ENCODE measurements around the gene ANKRD11.
"Not testable (repeated sequence)": the region's sequence is repeated elsewhere in the genome, so short reads cannot be mapped to it uniquely, and the experiment has no call there.

Gene ANKRD11

DNA sequence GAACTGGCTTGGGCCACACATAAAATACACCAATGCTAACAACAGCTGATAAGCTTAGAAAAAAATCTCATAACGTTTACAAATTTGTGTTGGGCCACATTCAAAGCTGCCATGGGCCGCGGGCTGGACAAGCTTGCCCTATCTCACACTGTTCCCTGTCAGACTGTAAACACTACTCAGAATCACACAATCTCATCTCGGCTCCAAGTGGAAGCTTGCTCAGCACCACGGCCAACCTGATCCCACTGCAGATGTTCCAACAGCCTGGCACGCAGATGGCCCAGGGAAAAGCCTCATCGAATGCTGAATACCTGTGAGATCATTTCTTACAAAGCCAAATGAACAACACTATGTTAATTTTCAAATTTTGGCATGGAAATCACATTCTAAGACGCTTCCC is 125.8 kb downstream of the ANKRD11 start:
- no peak overlapping the region for H2AFZ ChIP-seq (ENCODE audit: low read depth, low read length, severe bottlenecking)
- TF ChIP-seq, protein P1, sequence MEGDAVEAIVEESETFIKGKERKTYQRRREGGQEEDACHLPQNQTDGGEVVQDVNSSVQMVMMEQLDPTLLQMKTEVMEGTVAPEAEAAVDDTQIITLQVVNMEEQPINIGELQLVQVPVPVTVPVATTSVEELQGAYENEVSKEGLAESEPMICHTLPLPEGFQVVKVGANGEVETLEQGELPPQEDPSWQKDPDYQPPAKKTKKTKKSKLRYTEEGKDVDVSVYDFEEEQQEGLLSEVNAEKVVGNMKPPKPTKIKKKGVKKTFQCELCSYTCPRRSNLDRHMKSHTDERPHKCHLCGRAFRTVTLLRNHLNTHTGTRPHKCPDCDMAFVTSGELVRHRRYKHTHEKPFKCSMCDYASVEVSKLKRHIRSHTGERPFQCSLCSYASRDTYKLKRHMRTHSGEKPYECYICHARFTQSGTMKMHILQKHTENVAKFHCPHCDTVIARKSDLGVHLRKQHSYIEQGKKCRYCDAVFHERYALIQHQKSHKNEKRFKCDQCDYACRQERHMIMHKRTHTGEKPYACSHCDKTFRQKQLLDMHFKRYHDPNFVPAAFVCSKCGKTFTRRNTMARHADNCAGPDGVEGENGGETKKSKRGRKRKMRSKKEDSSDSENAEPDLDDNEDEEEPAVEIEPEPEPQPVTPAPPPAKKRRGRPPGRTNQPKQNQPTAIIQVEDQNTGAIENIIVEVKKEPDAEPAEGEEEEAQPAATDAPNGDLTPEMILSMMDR (IDR thresholded peaks at IDR 0.05; ENCODE audit: insufficient read depth, low read length, poor library complexity, severe bottlenecking), result no peak
- TF ChIP-seq EZH2phosphoT487 (conservative IDR thresholded peaks at IDR 0.05; ENCODE audit: low read length), result no peak
- no peaks in the 10 kb centered on the region for H3K9me2 ChIP-seq (replicated peaks; ENCODE audit: insufficient read depth, low read length)
- no peak overlapping the region for H3K4me2 ChIP-seq (ENCODE audit: low read depth, low read length, poor library complexity, severe bottlenecking)
- no peaks in the 10 kb centered on the region for H3K36me3 ChIP-seq (ENCODE audit: low read length)
- H3F3A ChIP-seq (ENCODE audit: insufficient read depth), result 0 out of 2 replicates have a peak, but pooled peaks cover 4% of the 10 kb centered on the region
- no peak overlapping the region for H3K4me3 ChIP-seq (ENCODE audit: insufficient read depth, low read length, poor library complexity, severe bottlenecking)
- H4K20me1 ChIP-seq (ENCODE audit: low read depth, low read length), result peaks cover 32% of the 10 kb centered on the region; the same call in 1 of the 2 replicates
- no peaks in the 10 kb centered on the region for H3K27me3 ChIP-seq (ENCODE audit: low read length)
- H3K27ac ChIP-seq (ENCODE audit: low read depth, low read length), result no peak overlapping the region
- no peaks in the 10 kb centered on the region for H3K9me3 ChIP-seq (ENCODE audit: insufficient read depth, low read length)
- no peak overlapping the region for H3K9ac ChIP-seq (ENCODE audit: low read length)
- peaks cover 95% of the 10 kb centered on the region for H3K79me2 ChIP-seq (ENCODE audit: insufficient read depth, low read length)

DNA sequence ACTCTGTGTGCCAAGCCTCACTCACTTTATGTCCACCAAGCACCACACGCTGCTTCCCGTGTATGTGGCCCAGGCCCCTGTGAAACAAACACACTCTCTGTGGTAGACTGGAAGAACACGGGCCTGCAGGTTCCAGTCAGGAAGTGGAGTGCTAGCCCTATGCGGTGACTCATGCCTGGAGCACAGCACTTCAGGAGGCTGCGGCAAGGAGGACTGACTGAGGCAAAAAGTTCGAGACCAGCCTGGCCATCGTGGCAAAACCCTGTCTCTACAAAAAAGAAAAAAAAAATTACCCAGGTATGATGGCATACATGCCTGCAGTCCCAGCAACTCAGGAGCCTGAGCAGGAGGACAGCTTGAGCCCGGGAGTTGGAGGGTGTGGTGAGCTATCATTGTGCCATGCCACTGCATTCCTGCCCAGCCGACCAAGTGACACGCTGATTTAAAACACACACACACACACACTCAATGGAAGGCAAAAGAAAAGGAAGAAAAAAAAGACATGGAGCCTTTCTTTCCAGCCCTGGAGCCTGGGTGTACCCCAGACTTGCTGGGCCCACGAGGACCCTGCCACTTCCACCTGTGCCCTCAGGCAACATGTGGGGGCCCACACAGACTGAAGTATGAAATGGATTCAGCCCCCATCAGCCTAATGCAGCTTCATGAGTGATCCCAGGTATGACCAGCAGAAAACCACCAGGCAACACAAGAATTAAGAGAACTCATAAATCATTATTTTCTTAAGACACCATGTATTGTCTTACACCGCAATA is 126.6 kb downstream of the ANKRD11 start:
- H3F3A ChIP-seq (ENCODE audit: insufficient read depth), result 0 out of 2 replicates have a peak, but pooled peaks cover 4% of the 10 kb centered on the region
- no peaks in the 10 kb centered on the region for H3K9me3 ChIP-seq (ENCODE audit: insufficient read depth, low read length)
- peaks cover 36% of the 10 kb centered on the region; the same call in 1 of the 2 replicates for H4K20me1 ChIP-seq (ENCODE audit: low read depth, low read length)
- H3K9ac ChIP-seq (ENCODE audit: low read length), result no peak overlapping the region
- no peaks in the 10 kb centered on the region for H3K27me3 ChIP-seq (ENCODE audit: low read length)
- peaks cover 95% of the 10 kb centered on the region for H3K79me2 ChIP-seq (ENCODE audit: insufficient read depth, low read length)
- H3K4me2 ChIP-seq (ENCODE audit: low read depth, low read length, poor library complexity, severe bottlenecking), result no peak overlapping the region
- H2AFZ ChIP-seq (ENCODE audit: low read depth, low read length, severe bottlenecking), result no peak overlapping the region
- no peak overlapping the region for H3K27ac ChIP-seq (ENCODE audit: low read depth, low read length)
- TF ChIP-seq, protein P1 (IDR thresholded peaks at IDR 0.05; ENCODE audit: insufficient read depth, low read length, poor library complexity, severe bottlenecking), result no peak
- TF ChIP-seq EZH2phosphoT487 (conservative IDR thresholded peaks at IDR 0.05; ENCODE audit: low read length), result no peak
- no peak overlapping the region for H3K4me3 ChIP-seq (ENCODE audit: insufficient read depth, low read length, poor library complexity, severe bottlenecking)
- H3K9me2 ChIP-seq (replicated peaks; ENCODE audit: insufficient read depth, low read length), result no peaks in the 10 kb centered on the region
- H3K36me3 ChIP-seq (ENCODE audit: low read length), result no peaks in the 10 kb centered on the region

DNA sequence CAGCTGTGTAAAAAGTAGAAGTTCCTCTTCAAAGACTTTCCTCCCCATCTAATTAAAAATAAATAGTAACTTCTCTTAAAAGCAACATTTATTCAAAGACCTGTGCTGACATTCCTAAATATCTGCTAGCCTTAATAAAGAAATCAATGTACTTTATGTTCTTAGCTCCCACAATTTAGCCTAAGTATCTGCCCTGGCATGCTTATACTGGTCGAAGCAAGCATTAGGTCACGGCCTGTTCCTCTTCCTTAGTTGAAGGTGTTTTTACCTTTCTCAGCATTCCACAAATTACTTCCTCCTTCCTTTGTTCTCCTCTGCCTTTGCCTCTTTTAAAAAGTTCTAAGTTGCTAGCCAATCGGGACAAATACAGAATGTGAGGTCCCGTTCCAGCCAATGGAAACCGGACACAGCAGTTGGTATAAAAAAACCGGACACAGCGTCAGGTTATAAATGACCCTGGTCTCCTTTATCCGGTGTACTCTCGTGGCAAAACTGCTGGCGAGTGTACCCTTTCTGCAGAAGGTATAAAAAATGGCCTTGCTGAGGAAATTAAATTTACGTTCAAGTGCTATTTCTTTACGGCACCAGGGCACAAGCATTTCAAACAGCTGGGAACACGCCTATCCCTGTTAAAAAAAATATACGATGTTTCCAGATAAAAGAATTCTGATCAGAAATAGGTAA is 127.7 kb downstream of the ANKRD11 start:
- not testable (repeated sequence) for H2AFZ ChIP-seq (ENCODE audit: low read depth, low read length, severe bottlenecking); H3K36me3 ChIP-seq (ENCODE audit: low read length); H3K27me3 ChIP-seq (ENCODE audit: low read length); H3K4me3 ChIP-seq (ENCODE audit: insufficient read depth, low read length, poor library complexity, severe bottlenecking); H3K9ac ChIP-seq (ENCODE audit: low read length); H3F3A ChIP-seq (ENCODE audit: insufficient read depth); H3K9me3 ChIP-seq (ENCODE audit: insufficient read depth, low read length); H3K9me2 ChIP-seq (replicated peaks; ENCODE audit: insufficient read depth, low read length)
- peaks cover 32% of the 10 kb centered on the region; the same call in 1 of the 2 replicates for H4K20me1 ChIP-seq (ENCODE audit: low read depth, low read length)
- peak overlapping the region; percentile 47 for H3K4me2 ChIP-seq (ENCODE audit: low read depth, low read length, poor library complexity, severe bottlenecking)
- peak overlapping the region; percentile 61 for H3K27ac ChIP-seq (ENCODE audit: low read depth, low read length)
- H3K79me2 ChIP-seq (ENCODE audit: insufficient read depth, low read length), result peaks cover 95% of the 10 kb centered on the region

Data from SU-DHL-6 (cell line).